IMR-90 (cell line): ENCODE results near the gene CDC42EP5. TPM values are rescaled to one million over a fixed set of nuclear protein-coding genes. Genes with fewer than 3 reads are reported as not detected.

Source experiments
- ATAC-seq: fragments of 200-7000 bp; cut with Tn5 transposase; 2 replicates; pipeline ENCODE4 v1.9.1; 2020; ENCODE audit warnings: low read depth, mild to moderate bottlenecking, moderate library complexity
- BruUV-seq: library from RNA; stranded (reverse); fragments of 400-500 nt; replicated peaks from 2 replicates; lab custom pipeline; 2021; lab: Mats Ljungman, UMichigan
- CTCF ChIA-PET: fragments of 300-600 bp; formaldehyde crosslinking; extraction: SDS; loops from one replicate; lab custom pipeline; 2021; ENCODE audit warnings: antibody characterized with exemption; lab: Yijun Ruan, JAX
- POLR2A ChIA-PET: fragments of 300-600 bp; sonication (Branson Sonifier 250); formaldehyde crosslinking; loops from one replicate; lab custom pipeline; 2022; ENCODE audit warnings: antibody characterized with exemption; ENCODE audit not compliant: unreplicated experiment; lab: Charles Lee
- DNase-seq: peaks from one replicate; pipeline ENCODE4 v3.0.0; 2013
- H2AFZ ChIP-seq: replicated peaks from 2 replicates; pipeline ENCODE3; 2013; ENCODE audit warnings: low read length, mild to moderate bottlenecking; ENCODE audit not compliant: poor library complexity
- H2AK5ac ChIP-seq: 2 replicates; pipeline ENCODE4 v1.6.1; 2013; ENCODE audit warnings: low read depth, low read length, inconsistent platforms
- H2AK9ac ChIP-seq: replicated peaks from 2 replicates; pipeline ENCODE3; 2013; ENCODE audit warnings: mild to moderate bottlenecking, low read depth, low read length, moderate library complexity; ENCODE audit not compliant: poor library complexity
- H2BK120ac ChIP-seq: 2 replicates; pipeline ENCODE4 v1.6.1; 2013; ENCODE audit warnings: low read depth, low read length, inconsistent platforms
- H2BK15ac ChIP-seq: 3 replicates; pipeline ENCODE4 v1.6.1; 2013; ENCODE audit warnings: low read depth, low read length, inconsistent platforms
- H2BK20ac ChIP-seq: 2 replicates; pipeline ENCODE4 v1.6.1; 2013; ENCODE audit warnings: low read depth, mild to moderate bottlenecking, inconsistent platforms, low read length, moderate library complexity
- H2BK5ac ChIP-seq: 2 replicates; pipeline ENCODE4 v1.6.1; 2013; ENCODE audit warnings: mild to moderate bottlenecking, low read depth, low read length, inconsistent platforms; ENCODE audit not compliant: poor library complexity, severe bottlenecking
- H3K14ac ChIP-seq: replicated peaks from 2 replicates; pipeline ENCODE4 v1.6.1; 2013; ENCODE audit warnings: low read depth, low read length, inconsistent platforms
- H3K18ac ChIP-seq: 2 replicates; pipeline ENCODE4 v1.6.1; 2013; ENCODE audit warnings: low read depth, low read length, control low read depth
- H3K23ac ChIP-seq: 2 replicates; pipeline ENCODE4 v1.6.1; 2013; ENCODE audit warnings: low read depth, low read length, inconsistent platforms
- H3K27ac ChIP-seq: 2 replicates; pipeline ENCODE4 v1.5.1; 2013; ENCODE audit warnings: mild to moderate bottlenecking, control low read depth, low read length; ENCODE audit not compliant: insufficient read depth
- H3K27me3 ChIP-seq: 2 replicates; pipeline ENCODE4 v1.6.1; 2013; ENCODE audit warnings: low read length; ENCODE audit not compliant: control insufficient read depth, insufficient read depth
- H3K36me3 ChIP-seq: 2 replicates; pipeline ENCODE4 v1.6.1; 2013; ENCODE audit warnings: low read length, mixed read lengths; ENCODE audit not compliant: control insufficient read depth, insufficient read depth
- H3K4ac ChIP-seq: 2 replicates; pipeline ENCODE4 v1.6.1; 2013; ENCODE audit warnings: low read depth, low read length, inconsistent platforms
- H3K4me1 ChIP-seq: 2 replicates; pipeline ENCODE4 v1.6.1; 2013; ENCODE audit warnings: low read length, mixed read lengths; ENCODE audit not compliant: control insufficient read depth, insufficient read depth
- H3K4me2 ChIP-seq: 2 replicates; pipeline ENCODE4 v1.6.1; 2013; ENCODE audit warnings: low read depth, mild to moderate bottlenecking, control low read depth, low read length, moderate library complexity
- H3K4me3 ChIP-seq: 2 replicates; pipeline ENCODE4 v1.5.1; 2013; ENCODE audit warnings: low read depth, mild to moderate bottlenecking, control low read depth, low read length, moderate library complexity; ENCODE audit not compliant: insufficient read depth
- H3K56ac ChIP-seq: 2 replicates; pipeline ENCODE4 v1.6.1; 2013; ENCODE audit warnings: low read length, inconsistent platforms; ENCODE audit not compliant: insufficient read depth; ENCODE audit errors: extremely low read depth
- H3K79me1 ChIP-seq, 2 experiments: 2 replicates each; pipeline ENCODE4 v1.6.1; 2013; ENCODE audit warnings: low read length in 2 of 2, inconsistent platforms in 1 of 2, low read depth in 1 of 2
- H3K9ac ChIP-seq: 2 replicates; pipeline ENCODE4 v1.6.1; 2013; ENCODE audit warnings: low read depth, low read length, control low read depth
- H3K9me1 ChIP-seq: 2 replicates; pipeline ENCODE4 v1.6.1; 2013; ENCODE audit warnings: low read length, inconsistent platforms; ENCODE audit not compliant: insufficient read depth
- H3K9me3 ChIP-seq: 2 replicates; pipeline ENCODE4 v1.6.1; 2013; ENCODE audit warnings: low read length; ENCODE audit not compliant: control insufficient read depth, insufficient read depth
- H4K20me1 ChIP-seq: 2 replicates; pipeline ENCODE4 v1.6.1; 2013; ENCODE audit warnings: low read length, inconsistent platforms; ENCODE audit not compliant: insufficient read depth
- H4K5ac ChIP-seq: 2 replicates; pipeline ENCODE4 v1.6.1; 2013; ENCODE audit warnings: mild to moderate bottlenecking, low read depth, low read length, control low read depth
- H4K8ac ChIP-seq, 2 experiments: 2 replicates each; pipeline ENCODE4 v1.6.1; 2013; ENCODE audit warnings: low read depth in 2 of 2, low read length in 2 of 2, control low read depth in 1 of 2, inconsistent platforms in 1 of 2
- H4K91ac ChIP-seq: 2 replicates; pipeline ENCODE4 v1.6.1; 2013; ENCODE audit warnings: low read depth, low read length, inconsistent platforms; ENCODE audit not compliant: insufficient read depth
- BHLHE40 ChIP-seq: fragments of 150-350 bp; IDR thresholded peaks from 2 replicates; pipeline ENCODE4 v1.6.1; 2016; ENCODE audit warnings: mild to moderate bottlenecking, low read depth, low read length
- CEBPB ChIP-seq: IDR thresholded peaks from 2 replicates; pipeline ENCODE4 v1.6.1; 2012; ENCODE audit warnings: low read depth, low read length, improper control_type of control experiment
- CHD1 ChIP-seq: IDR thresholded peaks from 2 replicates; pipeline ENCODE4 v1.6.1; 2012; ENCODE audit warnings: low read depth, low read length, improper control_type of control experiment
- FOS ChIP-seq: fragments of 150-350 bp; IDR thresholded peaks from 2 replicates; pipeline ENCODE4 v1.6.1; 2016; ENCODE audit warnings: low read depth, low read length
- MAFK ChIP-seq: IDR thresholded peaks from 2 replicates; pipeline ENCODE4 v1.6.1; 2012; ENCODE audit warnings: low read depth, low read length, improper control_type of control experiment
- MAZ ChIP-seq: IDR thresholded peaks from 2 replicates; pipeline ENCODE4 v1.6.1; 2012; ENCODE audit warnings: low read depth, mild to moderate bottlenecking, low read length, improper control_type of control experiment, moderate library complexity, borderline replicate concordance
- MXI1 ChIP-seq: IDR thresholded peaks from 2 replicates; pipeline ENCODE4 v1.6.1; 2012; ENCODE audit warnings: low read depth, mild to moderate bottlenecking, low read length, moderate library complexity, borderline replicate concordance
- NFE2L2 ChIP-seq: fragments of 150-350 bp; IDR thresholded peaks from 2 replicates; pipeline ENCODE4 v1.6.1; 2016; ENCODE audit warnings: low read depth, mild to moderate bottlenecking, low read length
- POLR2A ChIP-seq: IDR thresholded peaks from 2 replicates; pipeline ENCODE4 v1.6.1; 2012; ENCODE audit warnings: mild to moderate bottlenecking, low read depth, low read length
- RAD21 ChIP-seq: IDR thresholded peaks from 2 replicates; pipeline ENCODE4 v1.6.1; 2012; ENCODE audit warnings: low read length, improper control_type of control experiment
- RCOR1 ChIP-seq: IDR thresholded peaks from 2 replicates; pipeline ENCODE4 v1.6.1; 2012; ENCODE audit warnings: mild to moderate bottlenecking, low read length, improper control_type of control experiment; ENCODE audit not compliant: insufficient replicate concordance
- RFX5 ChIP-seq: IDR thresholded peaks from 2 replicates; pipeline ENCODE4 v1.8.0; 2012; ENCODE audit warnings: low read depth, mild to moderate bottlenecking, low read length, moderate library complexity
- SMC3 ChIP-seq: fragments of 150-350 bp; IDR thresholded peaks from 2 replicates; pipeline ENCODE4 v1.6.1; 2016; ENCODE audit warnings: low read depth, mild to moderate bottlenecking, antibody characterized with exemption, low read length, moderate library complexity
- WGBS, 2 experiments: methylation state at CpG; one replicate each; pipeline versions ENCODE4 v1.1.5 to v1.1.7; 2013; ENCODE audit warnings: missing lambda C conversion rate in 2 of 2; ENCODE audit not compliant: insufficient read length in 1 of 2; ENCODE audit errors: extremely low coverage in 2 of 2; 5-methylcytosine and 5-hydroxymethylcytosine counted together
- dilution Hi-C: fragments of 300-500 bp; cut with HindIII; formaldehyde crosslinking; loops from one replicate; pipeline ENCODE4 v1.14.3; 2018; ENCODE audit warnings: low sequenced_read_pairs; ENCODE audit not compliant: unreplicated experiment
- in situ Hi-C: fragments of 300-500 bp; cut with MboI; formaldehyde crosslinking; loops from 3 replicates; pipeline ENCODE4 v1.14.3; 2019; ENCODE audit warnings: low sequenced_read_pairs, inconsistent platforms, mixed read lengths
- intact Hi-C: fragments of 100-400 bp; cut with micrococcal nuclease; formaldehyde crosslinking; loops from 2 replicates; pipeline ENCODE4 v1.10.0; 2022
- polyA plus RNA-seq, 3 experiments: library from polyadenylated mRNA; depleted of rRNA; stranded (reverse); fragments of >200 nt; gene quantifications; 2 replicates each; pipeline ENCODE4 v1.2.3, GENCODE V29; 2012; ENCODE audit warnings: low replicate concordance in 1 of 3
- total RNA-seq: library from RNA; depleted of rRNA; stranded (reverse); fragments of >200 nt; gene quantifications from 2 replicates; pipeline ENCODE4 v1.2.3, GENCODE V29; 2012
- TF ChIP-seq, protein P1 (sequence below): fragments of 150-350 bp; IDR thresholded peaks from 2 replicates; pipeline ENCODE4 v1.6.1; 2016; ENCODE audit warnings: low read depth, mild to moderate bottlenecking, low read length, moderate library complexity, borderline replicate concordance
- TF ChIP-seq, protein P2 (sequence below): conservative IDR thresholded peaks from 2 replicates; pipeline ENCODE4 v1.5.1; 2012; ENCODE audit warnings: mild to moderate bottlenecking, low read depth, low read length, improper control_type of control experiment
- TF ChIP-seq, protein P3 (sequence below): fragments of 150-350 bp; IDR thresholded peaks from 2 replicates; pipeline ENCODE4 v1.6.1; 2017; ENCODE audit warnings: mild to moderate bottlenecking, antibody characterized with exemption, low read length, low read depth

CDC42EP5 gene
- total and polyA plus RNA-seq, 2 of the 4 experiments (the other 2 are of a cell fraction), result 7.2 to 25.3 TPM

DNA sequence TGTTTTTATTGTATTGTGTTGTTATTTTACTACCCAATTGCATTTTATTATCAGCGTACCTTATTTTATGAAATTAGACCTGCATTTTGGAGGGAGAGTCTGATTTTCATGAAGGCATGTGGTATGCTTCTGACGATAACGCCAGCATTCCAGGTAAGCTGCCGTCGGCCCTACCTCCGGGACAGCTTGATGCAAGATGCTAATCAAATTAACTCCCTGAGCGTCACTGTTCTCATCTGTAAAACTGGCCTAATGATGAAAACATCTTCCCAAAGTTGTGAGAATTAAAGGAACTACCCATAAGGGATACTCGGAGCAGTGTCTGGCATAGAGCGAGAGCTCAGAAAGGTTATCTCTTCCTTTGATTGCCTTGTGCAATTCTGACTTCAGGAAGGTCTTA is 16.7 kb upstream of the CDC42EP5 start:
- Histone ChIP-seq H3K79me1 (no peaks in the 10 kb centered on the region), H3K4me2 (no peak overlapping the region), H3K9me1 (no peaks in the 10 kb centered on the region; the same call in 1 of the 2 replicates), H3K36me3 (no peaks in the 10 kb centered on the region), H2AFZ (no peak overlapping the region), H3K18ac (no peak overlapping the region), H4K5ac (no peak overlapping the region), H4K8ac (no peak overlapping the region), H3K23ac (no peak overlapping the region), H2BK5ac (no peak overlapping the region), H3K4ac (no peak overlapping the region), H3K4me1 (no peaks in the 10 kb centered on the region), H3K14ac (no peak overlapping the region), H2AK9ac (no peak overlapping the region), H2BK20ac (no peak overlapping the region), H3K9me3 (no peaks in the 10 kb centered on the region), H3K56ac (no peak overlapping the region), H3K27ac (no peak overlapping the region), H3K27me3 (no peaks in the 10 kb centered on the region), H4K91ac (no peak overlapping the region), H2AK5ac (no peak overlapping the region), H2BK120ac (no peak overlapping the region), H3K9ac (no peak overlapping the region), H3K4me3 (no peak overlapping the region), H2BK15ac (no peak overlapping the region), H4K20me1 (no peaks in the 10 kb centered on the region)
- dilution Hi-C loops, result no loop called here
- in situ Hi-C loops, result no loop called here
- CTCF ChIA-PET, result interaction anchor here (1.2 kb wide), 1 partner anchor 8 kb away, joined by 3 read pairs; no protein-coding TSS in a partner anchor
- no peak for DNase-seq
- intact Hi-C loops, result no loop called here
- POLR2A ChIA-PET, result no interaction called here
- no peak for ATAC-seq
- WGBS, 2 experiments, result no CpG with 5 or more reads among the region's 9 CpGs
- no TSS peak for BruUV-seq
- TF ChIP-seq SMC3 (no peak), RFX5 (no peak), POLR2A (no peak), CHD1 (no peak), MXI1 (no peak), RAD21 (no peak), FOS (no peak), BHLHE40 (no peak), MAFK (no peak), CEBPB (no peak), RCOR1 (no peak), MAZ (no peak), NFE2L2 (no peak)
- TF ChIP-seq, protein P1, sequence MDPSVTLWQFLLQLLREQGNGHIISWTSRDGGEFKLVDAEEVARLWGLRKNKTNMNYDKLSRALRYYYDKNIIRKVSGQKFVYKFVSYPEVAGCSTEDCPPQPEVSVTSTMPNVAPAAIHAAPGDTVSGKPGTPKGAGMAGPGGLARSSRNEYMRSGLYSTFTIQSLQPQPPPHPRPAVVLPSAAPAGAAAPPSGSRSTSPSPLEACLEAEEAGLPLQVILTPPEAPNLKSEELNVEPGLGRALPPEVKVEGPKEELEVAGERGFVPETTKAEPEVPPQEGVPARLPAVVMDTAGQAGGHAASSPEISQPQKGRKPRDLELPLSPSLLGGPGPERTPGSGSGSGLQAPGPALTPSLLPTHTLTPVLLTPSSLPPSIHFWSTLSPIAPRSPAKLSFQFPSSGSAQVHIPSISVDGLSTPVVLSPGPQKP, result no peak
- TF ChIP-seq, protein P2, sequence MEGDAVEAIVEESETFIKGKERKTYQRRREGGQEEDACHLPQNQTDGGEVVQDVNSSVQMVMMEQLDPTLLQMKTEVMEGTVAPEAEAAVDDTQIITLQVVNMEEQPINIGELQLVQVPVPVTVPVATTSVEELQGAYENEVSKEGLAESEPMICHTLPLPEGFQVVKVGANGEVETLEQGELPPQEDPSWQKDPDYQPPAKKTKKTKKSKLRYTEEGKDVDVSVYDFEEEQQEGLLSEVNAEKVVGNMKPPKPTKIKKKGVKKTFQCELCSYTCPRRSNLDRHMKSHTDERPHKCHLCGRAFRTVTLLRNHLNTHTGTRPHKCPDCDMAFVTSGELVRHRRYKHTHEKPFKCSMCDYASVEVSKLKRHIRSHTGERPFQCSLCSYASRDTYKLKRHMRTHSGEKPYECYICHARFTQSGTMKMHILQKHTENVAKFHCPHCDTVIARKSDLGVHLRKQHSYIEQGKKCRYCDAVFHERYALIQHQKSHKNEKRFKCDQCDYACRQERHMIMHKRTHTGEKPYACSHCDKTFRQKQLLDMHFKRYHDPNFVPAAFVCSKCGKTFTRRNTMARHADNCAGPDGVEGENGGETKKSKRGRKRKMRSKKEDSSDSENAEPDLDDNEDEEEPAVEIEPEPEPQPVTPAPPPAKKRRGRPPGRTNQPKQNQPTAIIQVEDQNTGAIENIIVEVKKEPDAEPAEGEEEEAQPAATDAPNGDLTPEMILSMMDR, result no peak
- TF ChIP-seq, protein P3, sequence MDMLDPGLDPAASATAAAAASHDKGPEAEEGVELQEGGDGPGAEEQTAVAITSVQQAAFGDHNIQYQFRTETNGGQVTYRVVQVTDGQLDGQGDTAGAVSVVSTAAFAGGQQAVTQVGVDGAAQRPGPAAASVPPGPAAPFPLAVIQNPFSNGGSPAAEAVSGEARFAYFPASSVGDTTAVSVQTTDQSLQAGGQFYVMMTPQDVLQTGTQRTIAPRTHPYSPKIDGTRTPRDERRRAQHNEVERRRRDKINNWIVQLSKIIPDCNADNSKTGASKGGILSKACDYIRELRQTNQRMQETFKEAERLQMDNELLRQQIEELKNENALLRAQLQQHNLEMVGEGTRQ, result no peak
